GM19395 (cell line): ENCODE data around the gene UBL4A.

ENCODE experiments used
- ATAC-seq: cut with Tn5 transposase; IDR thresholded peaks from one replicate; pipeline ENCODE4 v1.9.1; 2021; ENCODE audit warnings: mild to moderate bottlenecking, moderate library complexity; ENCODE audit not compliant: unreplicated experiment

UBL4A gene

DNA sequence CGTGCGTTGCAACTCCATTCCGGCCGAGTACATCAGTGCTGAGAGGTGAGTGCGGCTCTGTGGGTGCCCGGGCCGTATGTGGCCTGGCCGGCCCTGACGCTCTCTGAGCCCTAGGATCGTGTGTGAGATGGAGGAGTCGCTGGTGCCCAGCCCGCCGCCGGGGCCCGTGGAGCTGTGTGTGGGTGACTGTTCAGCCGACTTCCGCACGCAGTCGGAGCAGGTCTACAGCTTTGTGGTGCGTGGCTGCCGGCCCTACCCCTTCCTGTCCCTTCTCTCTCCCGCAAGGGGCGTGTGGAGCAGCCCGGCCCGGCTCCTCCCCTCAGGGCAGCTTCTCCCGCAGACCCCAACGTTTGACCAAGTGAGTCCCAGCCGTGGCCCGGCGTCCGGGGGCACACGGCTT is 20.4 kb downstream of the UBL4A start:
- no peak for ATAC-seq

DNA sequence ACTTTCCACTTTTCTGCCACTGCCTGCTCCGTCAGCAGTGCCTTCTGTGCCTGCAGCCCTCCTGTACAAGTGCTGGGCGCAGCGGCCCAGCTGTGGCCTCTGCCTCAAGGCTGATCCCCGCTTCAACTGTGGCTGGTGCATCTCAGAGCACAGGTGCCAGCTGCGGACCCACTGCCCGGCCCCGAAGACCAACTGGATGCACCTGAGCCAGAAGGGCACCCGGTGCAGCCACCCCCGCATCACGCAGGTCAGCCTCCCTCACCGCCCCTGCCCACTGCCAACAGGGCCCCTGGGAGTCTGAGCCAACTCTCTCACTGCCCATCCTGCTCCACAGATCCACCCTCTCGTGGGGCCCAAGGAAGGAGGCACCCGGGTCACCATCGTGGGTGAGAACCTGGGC is 20.8 kb downstream of the UBL4A start:
- no peak for ATAC-seq

DNA sequence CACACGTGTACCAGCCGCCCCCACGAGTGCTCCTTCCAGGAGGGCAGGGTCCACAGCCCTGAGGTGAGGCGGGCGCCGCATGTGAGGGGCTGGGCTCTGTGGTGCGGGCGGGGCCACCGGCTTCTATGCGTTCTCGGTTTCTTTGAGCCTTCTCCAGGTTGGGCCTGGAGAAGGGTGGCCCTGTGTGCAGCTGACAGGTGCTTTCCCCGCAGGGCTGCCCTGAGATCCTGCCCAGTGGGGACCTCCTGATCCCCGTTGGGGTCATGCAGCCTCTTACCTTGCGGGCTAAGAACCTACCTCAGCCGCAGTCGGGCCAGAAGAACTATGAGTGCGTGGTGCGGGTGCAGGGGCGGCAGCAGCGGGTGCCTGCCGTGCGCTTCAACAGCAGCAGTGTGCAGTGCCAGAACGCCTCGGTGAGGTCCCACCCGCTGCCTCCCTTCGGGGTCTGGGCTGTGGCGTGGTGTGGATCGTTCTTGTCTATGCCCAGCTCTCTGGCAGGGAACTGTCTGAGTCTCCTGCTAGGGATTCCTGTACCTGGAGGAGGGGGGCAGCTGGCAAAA is 21.5 kb downstream of the UBL4A start:
- ATAC-seq: no peak

DNA sequence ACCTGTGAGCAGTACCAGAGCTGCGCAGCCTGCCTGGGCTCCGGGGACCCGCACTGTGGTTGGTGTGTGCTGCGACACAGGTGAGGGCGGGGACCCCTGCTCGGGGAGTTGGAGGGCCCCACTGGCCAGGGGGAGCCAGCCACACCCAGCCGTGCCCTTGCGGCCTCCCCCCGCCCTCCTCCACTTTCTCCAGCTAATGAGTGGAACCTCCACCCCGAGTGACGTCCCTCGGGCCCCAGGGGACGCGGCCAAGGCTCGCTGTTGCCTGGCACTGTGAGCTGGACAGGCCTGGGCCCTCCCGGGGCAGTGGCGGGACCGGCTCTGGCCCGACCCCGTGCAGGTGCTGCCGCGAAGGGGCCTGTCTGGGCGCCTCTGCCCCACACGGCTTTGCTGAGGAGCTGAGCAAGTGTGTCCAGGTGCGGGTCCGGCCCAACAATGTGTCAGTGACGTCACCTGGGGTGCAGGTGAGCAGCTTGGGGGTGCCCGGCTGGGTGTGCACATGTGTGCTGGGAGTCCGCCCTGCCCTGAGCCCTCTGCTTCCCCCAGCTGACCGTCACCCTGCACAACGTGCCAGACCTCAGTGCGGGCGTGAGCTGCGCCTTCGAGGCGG is 22.7 kb downstream of the UBL4A start:
- ATAC-seq: no peak

DNA sequence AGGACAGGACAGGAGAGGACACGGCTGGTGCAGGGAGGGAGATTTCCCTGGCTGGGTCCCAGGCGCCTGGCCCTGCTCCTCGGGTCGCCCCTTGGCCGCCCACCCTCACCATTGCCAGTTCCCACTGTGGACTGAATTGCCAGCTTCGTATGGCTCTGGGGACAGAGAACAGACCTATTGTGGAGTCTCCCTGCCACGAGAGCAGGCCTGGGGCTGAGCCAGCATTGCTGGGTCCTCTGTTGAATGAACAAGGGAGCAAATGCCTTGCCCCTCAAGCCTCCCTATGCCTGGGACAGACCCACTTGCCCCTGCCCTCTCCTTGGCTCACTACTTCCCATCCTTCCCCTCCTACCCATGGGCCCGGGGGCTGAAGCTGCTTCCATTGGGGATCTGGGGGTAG is 24.0 kb downstream of the UBL4A start:
- ATAC-seq: no peak

DNA sequence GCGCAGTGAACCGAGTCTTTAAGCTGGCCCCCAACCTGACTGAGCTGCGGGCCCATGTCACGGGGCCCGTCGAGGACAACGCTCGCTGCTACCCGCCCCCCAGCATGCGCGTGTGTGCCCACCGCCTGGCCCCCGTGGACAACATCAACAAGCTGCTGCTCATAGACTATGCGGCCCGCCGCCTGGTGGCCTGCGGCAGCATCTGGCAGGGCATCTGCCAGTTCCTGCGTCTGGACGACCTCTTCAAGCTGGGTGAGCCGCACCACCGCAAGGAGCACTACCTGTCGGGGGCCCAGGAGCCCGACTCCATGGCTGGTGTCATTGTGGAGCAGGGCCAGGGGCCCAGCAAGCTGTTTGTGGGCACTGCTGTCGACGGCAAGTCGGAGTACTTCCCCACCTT is 26.1 kb downstream of the UBL4A start:
- no peak for ATAC-seq

DNA sequence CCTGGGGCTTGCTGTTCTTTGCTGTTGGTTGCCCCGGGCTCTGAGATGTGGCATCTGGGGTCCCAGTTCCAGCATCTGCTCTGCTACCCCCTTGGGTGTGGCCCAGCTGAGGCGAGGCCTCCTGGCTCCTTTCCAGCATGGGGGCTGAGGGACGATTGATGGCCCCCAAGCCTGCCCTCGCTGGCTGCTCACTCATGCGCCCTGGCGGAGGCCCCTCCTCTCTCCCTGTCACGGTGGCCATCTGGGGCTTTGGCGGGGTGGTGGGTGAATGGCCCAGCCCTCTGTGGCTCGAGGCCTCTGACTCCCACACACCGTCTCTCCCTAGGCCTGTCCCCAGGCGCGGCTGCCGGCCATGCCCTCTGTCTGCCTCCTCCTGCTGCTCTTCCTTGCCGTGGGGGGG is 26.6 kb downstream of the UBL4A start:
- no peak for ATAC-seq

DNA sequence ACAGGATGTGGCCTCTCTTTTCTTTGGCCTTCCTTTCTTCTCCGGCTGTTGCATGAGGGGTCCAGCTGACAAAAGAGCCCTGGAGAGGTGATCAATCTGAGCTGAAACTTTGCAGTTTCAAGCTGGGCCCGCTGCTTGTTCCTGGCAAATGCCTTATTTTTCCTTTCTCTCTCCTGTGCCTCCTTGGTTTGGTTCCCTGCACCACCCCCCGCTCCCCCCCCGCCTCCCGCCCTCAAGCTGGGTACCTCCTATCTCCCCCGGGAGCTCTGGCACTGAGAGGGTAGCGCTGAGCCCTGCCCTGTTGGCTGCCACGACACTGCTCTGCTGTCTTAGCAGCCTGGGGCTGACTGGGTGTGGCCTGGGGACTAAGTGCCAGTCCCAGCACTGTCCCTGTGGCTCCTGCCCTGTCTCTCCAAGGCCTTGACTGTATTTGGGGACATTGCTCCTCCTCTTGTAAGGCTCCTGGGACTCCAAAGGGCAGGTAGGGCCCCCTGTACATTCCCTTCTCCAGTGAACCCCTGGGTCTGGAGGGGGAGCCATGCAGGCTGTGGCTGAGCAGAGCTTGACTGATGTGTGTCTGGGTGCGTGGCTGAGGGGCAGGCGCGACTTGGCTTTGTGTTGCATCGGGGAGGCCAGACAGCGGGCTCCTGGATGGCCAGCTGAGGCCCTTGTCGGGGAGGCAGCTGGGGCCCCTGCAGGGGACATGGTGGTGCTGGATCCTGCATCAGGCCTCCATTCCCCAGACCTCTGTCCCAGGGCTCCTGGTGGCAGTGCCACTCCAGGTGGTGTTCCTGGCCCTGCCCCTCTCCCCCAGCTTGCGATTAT is 27.2 kb downstream of the UBL4A start:
- ATAC-seq: no peak

DNA sequence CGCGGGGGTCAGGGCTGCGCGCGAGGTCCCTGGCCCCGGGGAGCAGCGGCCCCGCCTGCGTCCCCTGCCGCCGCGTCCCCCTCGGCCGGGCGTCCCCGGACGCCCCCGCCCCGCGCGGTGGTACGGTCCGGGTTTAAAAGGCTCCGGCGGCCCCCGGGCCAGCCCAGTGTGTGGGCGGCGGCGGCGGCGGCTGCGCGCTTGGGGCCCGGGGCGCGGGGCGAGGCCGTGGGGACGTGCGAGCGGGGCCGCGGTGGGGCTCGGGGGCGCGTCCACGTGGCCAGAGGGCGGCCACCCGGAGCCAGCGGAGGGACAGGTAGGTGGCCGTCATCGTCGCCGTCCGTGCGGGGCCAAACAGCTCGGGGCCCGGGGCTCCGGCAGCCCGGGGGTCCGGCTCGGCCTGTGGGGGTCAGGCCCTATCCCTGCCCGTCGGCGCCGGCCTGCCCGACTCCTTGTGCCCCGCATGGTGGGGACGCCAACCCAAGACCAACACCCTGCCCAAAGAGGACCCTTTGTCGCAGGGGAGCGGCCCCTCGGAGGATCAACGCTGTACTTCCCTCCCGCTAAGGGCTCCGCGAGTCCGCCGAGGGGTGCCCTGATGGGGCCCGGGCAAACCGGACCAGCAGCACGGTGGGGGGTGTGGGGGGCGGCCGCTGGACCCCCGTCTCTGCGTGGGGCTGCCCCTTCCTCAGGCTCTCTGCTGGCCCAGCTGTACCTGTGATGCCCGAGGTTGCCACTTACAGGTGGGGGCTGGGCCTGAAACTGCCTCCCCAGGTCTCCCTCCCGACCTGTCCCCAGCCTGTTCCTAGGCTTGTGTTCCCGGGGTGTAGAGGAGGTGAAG is 28.1 kb downstream of the UBL4A start, which contains the start of gene PLXNA3:
Gene PLXNA3 (plus strand): TSS at position 166 of the 838 bp plus-strand sequence. CDS start 1,903 bp downstream, outside the sequence.
- ATAC-seq: peak; percentile 62

DNA sequence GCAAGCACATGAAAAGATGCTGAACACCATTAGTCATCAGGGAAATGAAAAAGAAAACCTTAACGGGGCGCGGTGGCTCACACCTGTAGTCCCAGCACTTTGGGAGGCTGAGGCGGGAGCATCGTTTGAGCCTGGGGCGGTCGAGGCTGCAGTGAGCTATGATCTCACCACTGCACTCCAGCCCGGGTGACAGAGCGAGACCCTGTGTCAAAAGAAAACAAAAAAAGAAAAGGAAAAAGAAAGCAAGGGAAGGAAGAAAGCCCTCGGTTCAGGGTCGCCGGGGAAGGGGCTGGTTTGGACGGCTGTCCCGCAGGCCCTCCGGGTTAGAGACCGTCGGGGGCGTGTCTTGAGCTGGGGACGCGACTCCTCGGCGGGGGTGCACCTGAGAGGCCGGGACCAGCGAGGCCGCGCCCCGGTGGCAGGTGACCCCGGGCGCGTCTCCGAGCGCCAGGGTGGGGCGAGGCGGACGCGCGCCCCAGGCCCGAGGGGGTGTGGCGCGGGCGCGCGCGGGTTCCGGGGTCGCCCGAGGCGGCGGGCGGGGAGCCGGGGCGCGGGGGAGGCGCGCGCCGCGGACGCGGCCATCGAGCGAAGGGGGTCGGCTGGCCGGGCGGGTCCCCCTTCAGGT is 28.8 kb downstream of the UBL4A start:
- ATAC-seq: peak; percentile 44

DNA sequence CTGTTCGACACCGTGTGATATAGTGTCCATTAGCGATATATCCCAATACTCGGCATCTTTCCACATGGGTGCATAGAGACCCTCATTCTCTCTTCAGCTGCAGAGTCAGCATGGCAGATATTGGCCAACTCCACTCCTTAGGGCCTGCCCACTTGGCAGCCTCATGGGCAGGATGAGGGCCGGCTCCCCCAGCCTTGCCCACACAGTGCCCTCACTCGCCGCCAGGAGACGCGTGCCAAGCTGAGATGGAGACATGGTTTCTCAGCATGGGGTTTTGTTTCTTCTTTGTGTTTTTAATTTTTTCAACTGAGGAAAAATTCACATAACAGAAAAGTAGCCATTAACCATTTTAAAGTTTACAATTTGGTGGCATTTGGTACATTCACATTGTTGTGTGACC is 33.6 kb downstream of the UBL4A start:
- ATAC-seq: no peak

DNA sequence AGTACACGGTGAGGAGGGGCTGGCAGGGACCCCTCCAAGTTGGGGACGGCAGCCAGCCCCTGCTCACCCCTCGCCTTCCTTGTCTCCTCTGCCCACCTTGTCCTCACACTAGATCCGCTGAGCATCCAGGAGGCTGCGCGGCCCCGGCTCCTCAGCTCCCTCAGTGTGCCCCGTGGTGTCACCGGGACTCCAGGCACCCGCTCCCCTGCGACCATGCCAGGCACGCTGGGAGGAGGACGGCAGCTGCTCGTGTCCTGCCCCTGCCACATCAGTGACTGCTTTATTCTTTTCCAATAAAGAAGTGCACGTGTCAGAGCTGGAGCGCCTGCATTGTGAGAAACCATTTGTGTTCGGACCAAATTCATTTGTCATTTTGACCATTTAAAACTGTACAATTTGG is 36.1 kb downstream of the UBL4A start:
- no peak for ATAC-seq

DNA sequence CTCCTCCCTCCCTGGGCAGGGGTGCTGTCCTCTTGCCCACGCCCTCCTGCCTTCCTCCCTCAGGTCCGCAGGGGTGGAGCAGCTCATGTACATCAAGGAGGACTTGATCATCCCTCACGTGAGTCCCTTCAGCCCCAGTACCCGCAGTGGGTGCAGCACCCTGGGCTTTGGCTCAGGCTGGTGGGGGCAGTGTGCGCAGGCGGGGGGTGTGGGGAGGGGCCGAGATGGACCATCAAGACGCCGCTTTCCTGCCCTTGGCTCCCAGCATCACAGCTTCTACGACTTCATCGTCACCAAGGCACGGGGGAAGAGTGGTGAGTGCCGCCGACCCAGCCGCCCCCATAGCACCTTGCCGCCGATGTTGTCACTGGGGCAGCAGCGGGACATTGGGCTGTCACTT is 36.8 kb downstream of the UBL4A start:
- ATAC-seq: no peak

DNA sequence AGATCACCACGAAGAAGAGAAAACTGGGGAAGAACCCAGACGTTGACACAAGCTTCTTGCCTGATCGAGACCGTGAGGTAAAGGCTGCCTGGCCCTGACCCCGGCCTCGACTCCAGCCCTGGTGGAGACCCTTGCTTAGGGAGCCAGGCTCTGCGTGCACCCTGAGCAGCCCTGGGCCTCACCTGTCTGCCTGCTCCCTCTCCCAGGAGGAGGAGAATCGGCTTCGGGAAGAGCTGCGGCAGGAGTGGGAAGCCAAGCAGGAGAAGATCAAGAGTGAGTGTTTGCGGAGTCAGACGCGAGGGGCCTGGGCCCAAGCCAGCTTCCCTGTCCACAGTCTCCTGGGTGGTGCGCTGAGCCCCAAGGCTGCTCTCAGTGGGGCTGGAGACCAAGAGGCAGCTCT is 37.9 kb downstream of the UBL4A start:
- no peak for ATAC-seq

DNA sequence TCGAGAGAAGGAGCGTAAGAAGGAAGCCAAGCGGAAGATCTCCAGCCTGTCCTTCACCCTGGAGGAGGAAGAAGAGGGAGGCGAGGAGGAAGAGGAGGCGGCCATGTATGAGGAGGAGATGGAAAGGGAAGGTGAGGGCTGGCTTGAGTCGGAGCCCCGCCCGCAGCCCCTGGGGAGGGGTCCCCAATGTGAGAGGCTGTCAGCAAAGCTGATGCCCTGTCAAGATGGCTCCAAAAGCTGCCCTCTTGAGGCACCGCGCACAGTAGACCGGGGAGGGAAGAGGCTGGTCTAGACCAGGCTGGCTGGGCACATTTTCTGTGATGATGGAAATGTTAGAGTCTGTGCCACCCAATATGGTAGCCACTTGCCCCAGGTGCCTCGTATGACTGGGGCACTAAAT is 40.0 kb downstream of the UBL4A start:
- no peak for ATAC-seq

DNA sequence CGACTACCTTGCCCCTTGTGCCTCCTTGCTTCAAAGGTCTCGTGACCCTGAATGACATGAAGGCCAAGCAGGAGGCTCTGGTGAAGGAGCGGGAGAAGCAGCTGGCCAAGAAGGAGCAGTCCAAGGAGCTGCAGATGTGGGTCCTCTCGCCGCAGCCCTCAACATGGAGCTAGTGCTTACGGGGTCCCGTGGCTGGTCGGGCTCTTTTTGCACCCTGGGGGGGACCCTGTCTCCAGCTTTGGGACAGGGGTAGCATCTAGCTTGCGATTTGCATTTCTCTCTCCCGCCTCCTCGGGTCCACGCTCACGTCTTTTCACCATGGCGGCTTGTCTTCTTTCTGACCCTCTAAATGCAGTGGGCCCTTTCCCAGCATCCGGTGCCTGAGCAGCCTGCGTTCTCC is 40.6 kb downstream of the UBL4A start:
- ATAC-seq: no peak

DNA sequence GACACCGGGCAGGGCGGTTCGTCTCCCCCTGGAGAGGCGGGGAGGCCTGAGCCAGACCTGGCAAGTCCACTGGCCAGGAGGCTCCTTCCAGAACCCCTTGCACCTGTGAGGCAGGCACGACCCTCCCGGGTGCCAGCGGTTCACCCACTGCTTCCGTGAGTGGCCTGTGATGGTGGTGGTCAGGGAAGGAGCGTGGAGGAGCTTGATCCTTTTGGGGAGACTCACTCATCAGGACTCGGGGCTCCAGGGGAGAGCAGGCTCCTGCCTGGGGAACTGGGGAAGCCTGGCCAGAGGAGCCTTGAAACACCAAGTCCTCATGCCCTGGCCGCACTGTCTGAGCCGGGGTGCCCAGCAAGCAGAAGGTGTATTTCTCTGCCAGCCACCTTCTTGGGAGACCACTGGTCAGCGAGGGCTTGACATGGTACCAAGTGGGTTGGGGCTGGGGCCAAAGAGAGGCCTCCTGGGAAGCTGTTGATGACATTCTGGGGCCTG is 41.6 kb downstream of the UBL4A start:
- ATAC-seq: no peak

DNA sequence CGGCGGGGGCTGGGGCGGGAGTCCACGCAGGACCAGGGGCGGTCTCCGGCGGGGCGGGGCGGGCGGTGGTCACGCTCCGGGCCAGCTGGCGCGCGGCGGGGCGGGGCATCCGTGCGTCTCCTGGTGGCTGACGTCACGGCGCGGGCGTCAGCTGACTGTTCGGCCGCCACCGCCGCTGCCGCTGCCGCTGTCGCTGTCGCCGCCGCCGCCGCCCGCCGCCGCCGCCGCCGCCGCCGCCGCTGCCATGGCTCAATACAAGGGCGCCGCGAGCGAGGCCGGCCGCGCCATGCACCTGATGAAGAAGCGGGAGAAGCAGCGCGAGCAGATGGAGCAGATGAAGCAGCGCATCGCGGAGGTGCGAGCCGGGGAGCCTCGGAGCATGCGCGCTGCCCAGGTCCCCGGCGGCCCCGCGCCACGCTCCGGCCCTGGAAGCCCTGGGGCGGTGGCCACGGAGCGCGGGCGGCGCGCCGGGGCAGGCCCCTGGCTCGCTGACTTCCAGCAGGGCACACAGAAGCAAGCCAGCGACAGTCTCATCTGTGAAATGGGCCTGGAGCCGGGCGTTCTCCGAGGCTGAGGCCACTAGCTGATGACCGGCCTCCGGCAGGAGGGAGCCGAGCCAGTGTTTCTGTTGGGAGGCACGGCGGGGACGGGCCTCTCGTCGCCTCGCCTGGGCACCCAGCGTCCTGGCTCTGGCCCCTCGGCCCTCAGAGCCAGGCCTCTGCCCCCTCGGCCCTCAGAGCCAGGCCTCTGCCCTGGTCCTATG is 42.2 kb downstream of the UBL4A start, which contains the start of gene FAM50A:
Gene FAM50A (plus strand): TSS at position 150 of the 763 bp plus-strand sequence. CDS start 95 bp downstream, at position 245.
- ATAC-seq: peak; percentile 77

DNA sequence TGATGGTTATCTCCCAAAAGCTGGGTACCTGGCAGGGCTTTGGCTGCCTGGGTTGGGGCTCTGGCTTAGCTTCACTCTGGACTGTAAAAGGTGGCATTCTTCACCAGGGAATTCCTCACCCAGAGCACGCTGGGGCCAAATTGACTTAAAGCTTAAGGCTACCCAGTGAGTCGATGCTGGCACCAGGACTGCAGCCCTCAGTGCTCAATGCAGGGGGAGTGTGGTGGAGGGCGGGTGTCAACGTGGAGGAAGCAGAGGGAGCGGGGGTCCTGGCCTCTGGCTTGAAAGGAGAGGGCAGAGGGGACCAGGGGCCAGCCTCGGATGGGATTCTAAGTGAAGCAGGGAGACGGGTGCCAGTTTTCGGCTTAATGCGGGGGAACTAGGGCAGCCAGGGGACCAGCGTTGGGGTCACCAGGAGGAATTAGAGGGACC is 42.9 kb downstream of the UBL4A start:
- peak; percentile 25 for ATAC-seq
